PC-9 (cell line): ENCODE data around the gene OR2V2. TPM values are rescaled to one million over a fixed set of nuclear protein-coding genes. Genes with fewer than 3 reads are reported as not detected.
"Not testable (repeated sequence)": the region's sequence is repeated elsewhere in the genome, so short reads cannot be mapped to it uniquely, and the experiment has no call there.

Source experiments
- BruUV-seq: library from RNA; stranded (reverse); fragments of 400-500 nt; replicated peaks from 2 replicates; lab custom pipeline; 2021; lab: Mats Ljungman, UMichigan
- CTCF ChIA-PET: fragments of 300-600 bp; sonication (Branson Sonifier 250); formaldehyde crosslinking; loops from one replicate; lab custom pipeline; 2022; ENCODE audit warnings: antibody characterized with exemption; lab: Charles Lee
- POLR2A ChIA-PET: fragments of 300-600 bp; sonication (Branson Sonifier 250); formaldehyde crosslinking; loops from one replicate; lab custom pipeline; 2022; ENCODE audit warnings: antibody characterized with exemption; ENCODE audit not compliant: unreplicated experiment; lab: Charles Lee
- DNase-seq, 2 experiments: peaks; one replicate each; pipeline versions ENCODE4 v3.0.0 to v3.0.0-alpha.2; 2015 to 2022; ENCODE audit warnings: mixed read lengths in 1 of 2
- H2AFZ ChIP-seq: fragments of 200-600 bp; sonication (generic); 2 replicates; pipeline ENCODE4 v1.8.1; 2017; ENCODE audit warnings: antibody characterized with exemption
- H3F3A ChIP-seq: fragments of 200-600 bp; sonication (generic); 2 replicates; pipeline ENCODE4 v1.8.1; 2017; ENCODE audit warnings: antibody characterized with exemption, mild to moderate bottlenecking, low read depth; ENCODE audit not compliant: insufficient read depth
- H3K27ac ChIP-seq: fragments of 200-600 bp; sonication (generic); 2 replicates; pipeline ENCODE4 v1.6.1; 2016; ENCODE audit warnings: mixed run types
- H3K27me3 ChIP-seq: fragments of 200-600 bp; sonication (generic); 2 replicates; pipeline ENCODE4 v1.6.1; 2016; ENCODE audit warnings: low read depth, mixed run types; ENCODE audit not compliant: insufficient read depth
- H3K36me3 ChIP-seq: fragments of 200-600 bp; sonication (generic); 2 replicates; pipeline ENCODE4 v1.6.1; 2016; ENCODE audit warnings: low read depth, mixed run types
- H3K4me1 ChIP-seq: fragments of 200-600 bp; sonication (generic); replicated peaks from 2 replicates; pipeline ENCODE4 v1.6.1; 2016; ENCODE audit warnings: mixed run types; ENCODE audit not compliant: insufficient read depth
- H3K4me2 ChIP-seq: fragments of 200-600 bp; sonication (generic); 2 replicates; pipeline ENCODE4 v1.6.1; 2017; ENCODE audit warnings: mixed run types
- H3K4me3 ChIP-seq: fragments of 200-600 bp; sonication (generic); 2 replicates; pipeline ENCODE4 v1.6.1; 2016; ENCODE audit warnings: mixed run types
- H3K79me2 ChIP-seq: fragments of 200-600 bp; sonication (generic); 2 replicates; pipeline ENCODE4 v1.6.1; 2017; ENCODE audit warnings: low read depth, mixed run types
- H3K9me2 ChIP-seq: fragments of 200-600 bp; sonication (generic); 2 replicates; pipeline ENCODE4 v1.8.1; 2017; ENCODE audit warnings: mild to moderate bottlenecking; ENCODE audit not compliant: insufficient read depth
- H3K9me3 ChIP-seq: fragments of 200-600 bp; sonication (generic); 2 replicates; pipeline ENCODE4 v1.8.1; 2016; ENCODE audit warnings: low read depth; ENCODE audit not compliant: insufficient read depth
- H4K20me1 ChIP-seq: fragments of 200-600 bp; sonication (generic); 2 replicates; pipeline ENCODE4 v1.8.1; 2017; ENCODE audit not compliant: insufficient read depth
- CTCF ChIP-seq: fragments of 200-600 bp; sonication (generic); conservative IDR thresholded peaks from 2 replicates; pipeline ENCODE4 v1.6.1; 2017; ENCODE audit warnings: mixed run types, antibody characterized with exemption, mild to moderate bottlenecking, moderate library complexity
- EZH2 ChIP-seq: fragments of 200-600 bp; sonication (generic); IDR thresholded peaks from 2 replicates; pipeline ENCODE4 v1.8.0; 2017; ENCODE audit warnings: antibody characterized with exemption, low read depth
- intact Hi-C: fragments of 100-400 bp; cut with micrococcal nuclease; formaldehyde crosslinking; loops from one replicate; pipeline ENCODE4 v1.10.0; 2022; ENCODE audit not compliant: unreplicated experiment
- total RNA-seq: library from RNA; stranded (reverse); gene quantifications from 2 replicates; pipeline ENCODE4 v1.2.3, GENCODE V29; 2021

OR2V2 gene
- total RNA-seq, 1 experiment from 2014 or later: not detected

GRCh38 chr5:181112476-181112875 lies 34.9 kb upstream of the OR2V2 start:
- Histone ChIP-seq H3K27me3 (no peaks in the 10 kb centered on the region), H3K9me2 (no peaks in the 10 kb centered on the region), H3K36me3 (no peaks in the 10 kb centered on the region), H4K20me1 (no peaks in the 10 kb centered on the region), H3K4me2 (no peak overlapping the region), H2AFZ (no peak overlapping the region), H3K4me3 (no peak overlapping the region), H3K79me2 (no peaks in the 10 kb centered on the region), H3K27ac (no peak overlapping the region), H3F3A (no peaks in the 10 kb centered on the region), H3K4me1 (no peaks in the 10 kb centered on the region), H3K9me3 (no peaks in the 10 kb centered on the region)
- no TSS peak for BruUV-seq
- TF ChIP-seq EZH2: no peak
- TF ChIP-seq CTCF: no peak
- no peak for DNase-seq
- intact Hi-C loops: no loop called here
- CTCF ChIA-PET: no interaction called here
- POLR2A ChIA-PET: no interaction called here

GRCh38 chr5:181113572-181113971 lies 33.8 kb upstream of the OR2V2 start:
- intact Hi-C loops, H3K9me2 ChIP-seq, CTCF ChIA-PET, POLR2A ChIA-PET, H3K4me3 ChIP-seq, H3K36me3 ChIP-seq, H2AFZ ChIP-seq, H3K9me3 ChIP-seq, H4K20me1 ChIP-seq, H3F3A ChIP-seq, H3K4me1 ChIP-seq, H3K27ac ChIP-seq, H3K27me3 ChIP-seq, H3K4me2 ChIP-seq, DNase-seq, BruUV-seq, H3K79me2 ChIP-seq: not testable (repeated sequence)

DNA sequence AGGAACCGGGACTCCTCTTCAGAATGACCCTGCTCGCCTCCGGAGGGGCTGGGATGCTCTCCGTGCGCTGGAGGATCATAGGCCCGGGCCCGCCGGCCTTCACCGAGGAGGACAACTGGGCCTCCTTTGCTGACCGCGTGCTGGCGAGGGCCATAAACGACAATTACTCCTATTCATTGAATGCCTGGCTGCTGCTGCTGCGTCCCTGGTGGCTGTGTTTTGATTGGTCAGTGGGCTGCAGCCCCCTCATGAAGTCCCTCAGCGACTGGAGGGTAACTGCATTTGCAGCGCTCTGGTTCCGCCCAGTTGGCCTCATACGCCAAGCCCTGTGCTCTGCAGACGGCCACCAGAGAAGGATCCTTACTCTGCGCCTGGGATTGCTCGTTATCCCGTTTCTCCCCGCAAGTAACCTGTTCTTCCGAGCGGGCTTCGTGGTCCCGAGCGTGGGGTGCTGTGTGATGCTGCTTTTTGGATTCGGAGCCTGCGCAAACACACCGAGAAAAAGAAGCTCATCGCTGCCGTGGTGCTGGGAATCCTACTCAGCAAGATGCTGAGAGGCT lies 33.0 kb upstream of the OR2V2 start:
- Histone ChIP-seq H3K9me3 (no peaks in the 10 kb centered on the region), H3K4me3 (no peak overlapping the region), H3K27me3 (no peaks in the 10 kb centered on the region), H3K36me3 (no peaks in the 10 kb centered on the region), H3K9me2 (no peaks in the 10 kb centered on the region), H3K27ac (no peak overlapping the region), H2AFZ (no peak overlapping the region), H4K20me1 (no peaks in the 10 kb centered on the region), H3F3A (no peaks in the 10 kb centered on the region), H3K4me2 (no peak overlapping the region), H3K4me1 (no peaks in the 10 kb centered on the region), H3K79me2 (no peaks in the 10 kb centered on the region)
- ChIA-PET CTCF (no interaction called here), POLR2A (interaction anchor here (0.8 kb wide), 1 partner anchor 32 kb away, joined by 7 read pairs; no protein-coding TSS in a partner anchor)
- DNase-seq: no peak
- intact Hi-C loops: no loop called here
- BruUV-seq: no TSS peak
- TF ChIP-seq CTCF: no peak
- no peak for TF ChIP-seq EZH2
